Measurements from ENCODE around the gene BHMT2.
A peak's percentile ranks its signal among the peaks of the same experiment; 100 is the strongest.

Gene BHMT2, protein sequence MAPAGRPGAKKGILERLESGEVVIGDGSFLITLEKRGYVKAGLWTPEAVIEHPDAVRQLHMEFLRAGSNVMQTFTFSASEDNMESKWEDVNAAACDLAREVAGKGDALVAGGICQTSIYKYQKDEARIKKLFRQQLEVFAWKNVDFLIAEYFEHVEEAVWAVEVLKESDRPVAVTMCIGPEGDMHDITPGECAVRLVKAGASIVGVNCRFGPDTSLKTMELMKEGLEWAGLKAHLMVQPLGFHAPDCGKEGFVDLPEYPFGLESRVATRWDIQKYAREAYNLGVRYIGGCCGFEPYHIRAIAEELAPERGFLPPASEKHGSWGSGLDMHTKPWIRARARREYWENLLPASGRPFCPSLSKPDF

DNA sequence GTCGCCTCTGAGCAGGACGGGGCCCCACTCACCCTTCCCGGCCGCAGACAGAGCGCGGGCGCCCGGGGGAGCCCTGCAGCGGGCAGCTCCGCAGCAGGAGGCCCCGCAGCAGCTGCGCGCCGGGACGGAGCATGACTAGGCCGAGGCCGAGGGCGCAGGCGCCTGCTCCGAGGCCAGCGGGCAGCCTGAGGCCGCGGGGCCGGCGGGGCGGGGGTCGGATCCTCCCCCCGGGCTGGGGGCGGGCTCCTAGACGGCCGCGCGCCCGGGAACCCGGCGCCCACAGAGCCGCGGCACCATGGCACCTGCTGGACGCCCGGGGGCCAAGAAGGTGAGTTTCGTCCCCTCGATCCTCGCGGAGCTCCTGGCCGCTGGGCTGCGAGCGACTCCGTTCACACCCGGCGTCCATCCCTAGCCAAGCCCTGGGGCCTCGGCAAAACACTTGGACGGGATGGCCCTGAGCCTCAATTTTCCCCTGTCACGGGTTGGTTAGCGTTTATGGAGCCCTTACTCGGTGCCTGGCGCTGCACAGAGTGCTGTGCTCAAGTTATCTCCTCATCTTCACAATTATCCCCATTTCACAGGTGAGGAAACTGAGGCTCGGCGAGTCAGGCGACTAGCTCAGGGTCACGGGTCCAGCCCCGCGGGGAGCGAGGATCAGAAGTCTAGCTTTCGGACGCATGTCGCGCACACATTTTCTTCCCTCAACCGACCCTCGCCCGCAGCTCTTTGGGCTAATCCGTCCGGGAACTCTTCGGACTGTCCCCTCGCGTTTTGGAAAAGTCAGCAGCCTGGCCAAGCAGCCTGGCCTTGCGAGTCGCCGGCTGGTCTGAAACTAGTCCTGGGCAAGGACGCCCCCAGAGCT, at the start of gene BHMT2, which contains the start of gene DMGDH:
Gene BHMT2, plus strand, starts transcription at position 280 of the 862 bp plus-strand sequence. Its CDS starts 16 bp downstream, at position 296.
Gene DMGDH, minus strand, starts transcription at position 187 of the 862 bp plus-strand sequence. Its CDS starts 54 bp downstream, at position 133.
- no peak for DNase-seq

DNA sequence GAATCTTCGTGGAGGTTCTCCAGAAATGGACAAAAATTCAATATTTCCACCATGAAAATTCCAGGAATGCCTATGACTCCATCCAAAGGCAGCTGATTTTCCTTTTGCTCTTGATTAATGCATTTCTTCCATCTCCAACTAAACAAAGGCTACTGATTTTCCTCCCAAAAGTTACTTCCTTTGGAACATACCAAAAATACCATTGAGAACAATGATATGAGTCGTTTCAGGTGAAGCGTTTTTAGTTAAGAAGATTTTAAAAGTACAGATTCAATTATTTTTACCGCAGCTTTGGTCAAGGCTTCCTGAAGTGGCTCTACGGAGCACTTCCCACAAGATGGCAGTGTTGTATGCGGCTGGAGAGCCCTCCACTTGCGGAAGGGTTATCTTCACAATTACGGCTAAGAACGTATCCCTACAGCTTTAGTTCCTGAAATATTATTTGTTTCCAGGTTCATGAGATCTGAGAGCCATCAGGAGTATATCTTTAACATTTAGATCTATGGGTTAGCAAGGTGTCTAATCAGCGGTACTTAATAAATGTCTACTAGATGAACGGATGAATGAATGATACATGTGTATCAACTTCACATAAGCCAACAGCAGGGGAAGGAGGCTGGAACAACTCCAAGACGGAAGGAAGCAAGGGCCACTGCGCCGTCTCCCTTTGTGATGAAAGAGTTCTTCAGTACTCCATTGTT, 48.6 kb upstream of the BHMT2 start:
- DNase-seq: no peak

DNA sequence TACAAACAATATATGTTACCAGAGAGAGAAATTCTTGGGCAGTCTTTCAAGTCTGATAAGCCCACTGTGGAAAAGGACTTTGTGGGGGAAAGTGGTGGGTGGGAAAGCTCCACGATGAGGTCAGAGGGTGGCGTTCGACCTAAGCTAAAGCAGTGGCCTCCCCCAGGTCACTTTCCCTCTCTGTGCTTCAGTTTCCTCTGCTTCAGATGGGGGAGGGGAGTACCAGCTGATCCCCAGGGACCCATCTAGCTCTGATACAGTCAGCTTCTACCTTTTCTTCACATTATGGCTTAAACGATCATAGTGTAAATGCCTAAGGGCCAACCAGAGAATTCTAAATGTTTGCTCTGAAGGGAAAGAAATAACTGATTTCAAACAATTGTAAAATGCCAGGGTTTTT, 47.8 kb upstream of the BHMT2 start:
- no peak for DNase-seq

DNA sequence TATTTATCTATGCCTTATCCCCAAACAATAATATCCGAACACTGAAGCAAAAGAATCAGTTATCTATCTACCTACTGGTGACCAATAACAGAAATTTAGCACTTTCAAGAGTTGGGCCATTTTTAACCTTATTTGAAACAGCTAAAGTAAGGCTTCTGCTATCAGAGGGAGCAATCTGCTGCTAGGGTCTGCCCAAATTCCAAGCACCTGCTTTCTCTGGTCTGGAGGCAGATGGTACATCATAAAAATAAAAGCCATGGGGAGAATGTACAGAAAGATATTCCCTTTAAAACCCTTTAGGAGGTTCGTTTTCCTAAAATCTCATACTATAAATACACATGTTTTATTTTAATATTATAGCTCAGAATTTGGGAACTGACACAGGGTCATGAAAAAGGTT, 46.8 kb upstream of the BHMT2 start:
- DNase-seq: no peak

DNA sequence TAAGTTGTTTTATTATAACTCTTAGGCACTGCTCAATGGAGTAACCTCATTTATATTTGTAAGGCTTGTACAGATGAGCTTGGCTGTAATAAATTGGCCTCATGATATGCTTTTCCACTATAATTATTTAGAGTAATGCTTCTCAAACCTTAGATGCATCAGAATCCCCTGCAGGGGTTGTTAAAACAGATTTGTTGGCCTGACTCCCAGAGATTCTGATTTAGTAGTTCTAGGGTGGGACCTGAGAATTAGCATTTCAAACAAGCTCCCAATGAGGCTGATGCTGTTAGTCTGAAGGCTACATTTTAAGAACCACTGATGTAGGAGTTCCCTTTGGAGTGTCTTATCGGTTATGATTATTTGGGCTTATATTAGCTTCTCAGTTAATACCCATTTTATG, 46.2 kb upstream of the BHMT2 start:
- no peak for DNase-seq

DNA sequence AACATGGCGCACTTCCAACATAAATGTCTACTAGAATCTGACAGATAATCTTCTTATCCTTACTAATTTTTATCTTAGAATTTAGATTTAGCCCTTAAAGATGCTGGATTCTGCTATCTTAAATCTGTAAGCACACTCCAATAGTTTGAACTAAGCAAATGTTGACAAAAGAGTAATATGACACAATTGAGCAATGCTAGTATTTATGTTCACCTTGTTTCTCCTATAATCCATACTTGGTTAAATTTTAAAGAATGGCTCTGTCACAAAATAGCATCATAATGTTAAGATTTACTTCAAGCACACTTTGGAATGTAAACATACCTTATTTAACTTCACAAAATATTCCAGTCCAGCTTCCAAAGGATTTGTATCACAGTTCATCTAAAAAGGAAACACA, 45.6 kb upstream of the BHMT2 start:
- DNase-seq: no peak

DNA sequence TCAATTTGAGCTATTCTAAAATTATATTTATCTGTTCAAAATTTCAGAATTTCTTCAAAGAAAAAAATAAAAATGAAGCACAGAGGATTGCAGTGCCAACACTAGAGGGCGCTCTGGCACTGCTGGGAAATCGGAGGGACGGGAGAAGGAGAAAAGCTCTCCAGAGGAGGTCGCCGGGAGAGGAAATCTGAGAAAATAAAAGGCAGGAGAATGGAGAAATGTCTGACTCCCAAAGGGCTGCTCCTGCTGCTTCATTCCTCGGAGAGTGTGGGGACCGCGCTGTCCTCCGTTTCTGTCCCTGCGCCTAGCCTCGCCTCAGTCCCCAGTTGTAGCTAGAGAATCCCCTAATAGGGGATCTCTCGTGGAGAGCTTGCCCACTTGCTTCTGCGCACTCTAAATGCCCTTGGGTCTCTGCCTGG, 44.5 kb upstream of the BHMT2 start:
- DNase-seq: peak; percentile 4

DNA sequence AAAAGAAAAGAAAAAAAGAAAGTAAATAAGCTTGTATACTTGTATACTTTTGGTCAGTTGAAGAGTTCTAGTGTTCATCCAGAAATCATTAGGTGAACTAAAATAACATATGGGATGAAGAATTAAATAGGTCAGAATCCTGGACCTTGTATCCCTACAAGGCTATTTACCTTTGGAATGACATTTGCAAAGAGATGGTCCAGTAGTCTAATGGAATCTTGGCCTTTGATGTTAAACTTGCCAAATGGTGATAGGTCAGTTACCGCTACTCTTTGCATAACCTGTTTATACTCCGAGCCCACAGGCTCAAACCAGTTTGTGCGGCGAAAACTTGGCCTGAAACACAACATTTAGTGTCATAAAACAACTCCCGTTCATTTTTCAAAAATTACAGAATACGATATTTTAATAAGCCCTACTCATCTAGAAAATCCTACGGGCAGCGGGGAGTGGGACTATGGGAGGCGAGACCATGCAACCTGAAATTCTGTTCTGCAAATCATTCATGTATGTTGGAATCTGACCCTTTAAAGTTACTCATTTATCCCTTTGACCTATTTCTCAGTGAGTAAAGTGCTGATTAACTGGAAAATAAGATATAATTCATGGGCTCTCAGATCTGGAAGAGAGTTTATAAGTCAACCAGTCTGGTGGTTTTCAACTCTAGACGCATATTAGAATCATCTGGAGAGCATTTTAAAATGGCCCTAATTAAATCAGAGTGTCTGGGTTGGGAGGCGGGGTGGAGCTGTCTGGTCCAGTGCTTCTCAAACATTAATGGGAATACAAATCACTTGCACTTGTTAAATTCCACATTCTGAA, 38.7 kb upstream of the BHMT2 start:
- no peak for DNase-seq

DNA sequence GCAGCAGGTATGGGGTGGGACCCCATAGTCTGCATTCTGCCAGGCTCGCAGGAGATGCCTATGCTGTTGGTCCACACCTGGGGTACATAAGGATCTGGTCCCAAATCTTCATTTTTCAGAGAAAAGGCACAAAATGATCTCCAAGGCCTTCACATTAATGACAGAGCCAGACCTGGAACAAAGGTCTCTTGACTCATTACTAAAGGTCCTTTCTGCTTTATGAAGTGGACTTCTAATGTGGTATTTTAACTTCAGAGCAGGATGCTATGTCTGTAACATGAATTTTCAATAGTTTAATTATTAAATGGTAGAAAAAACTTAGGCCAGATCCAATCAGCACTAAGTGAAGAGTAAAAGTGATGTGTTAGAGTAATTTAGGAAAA, 38.1 kb upstream of the BHMT2 start:
- no peak for DNase-seq

DNA sequence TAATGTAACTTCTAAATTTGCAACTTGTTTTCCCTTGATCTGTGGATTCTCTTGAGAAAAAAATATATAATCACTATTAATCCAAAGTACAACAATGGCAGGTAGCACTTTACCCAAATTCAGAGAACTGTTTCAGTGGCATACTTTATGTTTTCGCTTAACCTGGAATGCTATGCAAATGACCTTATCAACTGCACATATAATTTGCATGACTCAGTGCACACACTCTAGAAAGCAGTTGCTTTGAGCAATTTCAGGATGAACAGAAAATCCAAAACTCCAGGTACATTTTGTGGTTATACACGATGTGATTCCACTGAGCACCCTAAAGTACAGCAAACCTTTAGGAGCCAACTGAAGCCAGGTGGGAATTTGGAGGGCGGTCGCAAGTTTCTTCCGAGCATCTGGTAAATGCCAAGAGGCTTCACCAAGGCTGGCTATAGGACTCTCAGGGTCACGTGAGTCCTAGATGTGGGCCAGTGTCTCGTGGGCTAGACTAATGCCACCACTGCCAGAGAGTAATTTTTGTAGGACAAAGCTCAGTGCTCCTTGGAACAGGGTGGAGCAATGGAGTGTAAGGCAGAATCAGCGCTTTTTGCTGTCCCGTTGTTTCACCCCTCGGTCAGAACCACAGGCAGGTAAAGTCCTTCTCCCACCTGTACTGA, 37.4 kb upstream of the BHMT2 start:
- no peak for DNase-seq

DNA sequence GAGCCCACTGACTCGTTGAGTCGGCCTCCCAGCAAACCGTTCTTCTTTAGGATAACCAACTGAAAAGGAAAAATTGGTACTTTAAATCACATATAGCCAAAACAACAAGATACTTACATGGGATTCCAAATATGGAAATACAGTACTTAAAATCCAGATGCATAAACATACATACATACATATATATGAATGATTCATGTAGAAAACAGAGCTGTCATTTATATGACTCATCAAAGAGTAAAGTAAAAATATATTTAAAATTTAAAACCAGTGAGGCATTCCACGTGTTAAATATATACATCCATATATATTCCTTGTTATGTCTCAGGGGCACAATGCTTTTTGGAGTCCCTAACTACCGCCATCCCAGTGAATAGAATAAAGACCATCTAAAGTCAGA, 36.8 kb upstream of the BHMT2 start:
- no peak for DNase-seq

DNA sequence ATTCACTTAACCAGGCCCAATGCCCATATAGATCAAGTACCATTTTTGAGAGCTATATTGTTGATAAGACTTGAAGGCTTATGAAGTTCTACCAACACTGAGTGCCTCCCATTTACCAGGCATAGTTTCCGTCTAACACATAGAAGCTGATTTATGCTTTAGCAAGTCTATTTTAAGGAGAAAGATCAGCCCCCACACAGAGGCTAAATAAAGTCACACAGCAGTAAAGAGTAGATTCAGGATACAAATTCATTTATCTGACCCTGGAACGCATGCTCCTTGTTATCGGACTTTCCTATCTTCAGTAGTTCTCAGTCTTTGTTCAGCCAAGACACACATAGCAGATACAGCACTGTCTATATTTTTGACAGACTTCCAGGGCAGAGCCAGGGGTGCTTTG, 34.3 kb upstream of the BHMT2 start:
- no peak for DNase-seq

DNA sequence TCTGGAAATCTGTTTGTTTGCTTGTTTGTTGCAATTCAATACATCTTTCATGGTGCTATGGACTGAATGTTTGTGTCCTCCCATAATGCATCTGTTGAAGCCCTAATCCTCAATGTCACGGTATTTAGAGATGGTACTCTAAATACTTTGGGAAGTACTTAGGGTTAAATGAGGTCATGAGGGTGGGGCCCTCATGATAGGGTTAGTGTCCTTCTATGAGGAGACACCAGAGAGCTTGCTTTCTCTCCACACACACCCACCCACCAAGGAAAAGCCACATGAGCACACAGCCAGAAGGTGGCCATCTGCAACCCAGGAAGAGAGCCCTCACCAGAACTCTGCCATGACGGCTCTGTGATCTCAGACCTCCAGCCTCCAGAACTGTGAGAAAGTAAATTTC, 32.8 kb upstream of the BHMT2 start:
- DNase-seq: no peak

DNA sequence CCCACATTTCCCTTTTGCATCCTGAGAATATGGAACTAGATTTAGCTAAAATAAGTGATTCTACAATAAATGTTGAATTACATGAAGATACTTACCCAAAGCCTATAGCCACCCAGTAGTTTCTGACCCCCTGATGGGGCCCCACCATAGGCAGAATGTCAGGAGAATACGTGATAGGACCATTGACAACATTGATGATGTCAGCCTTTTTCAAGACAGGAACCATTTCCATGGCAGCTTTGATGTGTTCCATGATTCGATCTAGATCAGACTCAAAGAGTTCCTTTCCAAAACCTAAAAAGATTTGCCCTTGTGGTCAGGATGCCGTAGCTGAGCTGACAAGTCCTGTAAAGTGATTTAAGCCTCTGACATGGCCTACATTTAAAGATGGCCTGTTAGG, 27.4 kb upstream of the BHMT2 start:
- no peak for DNase-seq

DNA sequence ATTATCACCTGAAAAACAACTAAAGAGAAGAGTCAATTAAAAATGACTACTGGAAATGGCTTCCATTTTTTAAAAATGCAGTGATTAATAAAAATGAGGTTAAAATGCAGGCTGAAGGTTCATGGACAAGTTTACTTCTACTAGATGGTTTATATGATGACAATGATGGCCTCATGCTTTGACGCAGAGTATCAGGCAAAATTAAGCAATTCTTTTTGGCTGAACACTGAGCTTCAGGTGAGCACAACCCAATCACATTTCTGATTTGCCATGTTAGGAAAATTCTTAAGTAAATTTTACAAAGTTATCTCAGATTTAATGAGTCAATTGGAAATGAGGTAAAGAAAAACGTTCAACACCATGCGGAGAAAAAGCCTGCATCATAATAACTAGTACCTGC, 22.4 kb upstream of the BHMT2 start:
- DNase-seq: no peak

DNA sequence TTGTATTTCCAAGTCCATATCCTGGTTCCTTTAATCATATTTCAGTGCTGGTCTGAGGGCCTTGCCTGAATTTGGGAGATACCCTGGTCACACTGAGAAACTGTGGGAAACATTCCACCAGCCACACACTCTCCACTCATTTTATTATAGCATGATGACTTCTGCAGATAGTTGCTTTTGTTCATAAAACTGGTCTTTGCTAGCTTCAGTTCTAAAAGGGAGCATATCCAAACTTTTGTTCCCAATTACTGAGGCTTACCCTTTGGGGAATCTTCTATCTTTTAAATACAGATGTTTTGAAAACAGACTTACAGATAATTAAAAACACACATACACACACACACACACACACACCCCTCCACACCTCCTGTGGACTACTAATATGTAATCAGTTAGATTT, 21.1 kb upstream of the BHMT2 start:
- no peak for DNase-seq

DNA sequence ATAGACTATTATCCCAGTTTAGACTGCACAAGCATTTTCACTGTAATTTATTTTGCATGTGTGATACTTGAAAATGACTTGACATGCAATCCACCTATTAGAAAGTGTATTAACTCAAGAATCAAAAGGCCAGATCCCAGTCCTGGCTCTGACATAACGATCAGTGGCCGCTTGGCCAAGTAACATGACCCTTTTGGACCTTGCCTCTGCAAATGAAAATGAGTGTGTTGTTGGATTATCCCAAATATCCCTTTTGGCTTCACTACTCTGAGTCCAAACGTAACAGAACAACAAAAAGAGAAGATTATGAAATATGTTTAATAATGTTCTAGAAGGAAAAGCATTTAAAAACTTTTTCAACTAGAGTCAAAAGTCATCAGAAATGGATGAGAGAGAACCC, 19.1 kb upstream of the BHMT2 start:
- no peak for DNase-seq

DNA sequence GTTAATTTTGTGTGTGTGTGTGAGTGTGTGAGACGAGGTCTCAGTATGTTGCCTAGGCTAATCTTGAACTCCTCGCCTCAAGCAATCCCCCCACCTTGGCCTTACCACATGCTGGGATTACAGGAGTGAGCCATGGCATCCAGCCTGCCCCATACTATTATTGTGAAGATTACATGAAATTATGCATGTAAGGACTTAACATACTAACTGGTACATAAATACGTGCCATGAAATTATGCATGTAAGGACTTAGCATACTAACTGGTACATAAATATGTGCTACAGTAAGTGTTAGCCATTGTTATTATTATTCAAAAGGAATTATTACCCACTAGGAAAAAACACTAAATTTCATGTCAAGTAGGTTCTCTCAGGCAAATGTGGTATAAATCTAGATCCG, 16.2 kb upstream of the BHMT2 start:
- no peak for DNase-seq

DNA sequence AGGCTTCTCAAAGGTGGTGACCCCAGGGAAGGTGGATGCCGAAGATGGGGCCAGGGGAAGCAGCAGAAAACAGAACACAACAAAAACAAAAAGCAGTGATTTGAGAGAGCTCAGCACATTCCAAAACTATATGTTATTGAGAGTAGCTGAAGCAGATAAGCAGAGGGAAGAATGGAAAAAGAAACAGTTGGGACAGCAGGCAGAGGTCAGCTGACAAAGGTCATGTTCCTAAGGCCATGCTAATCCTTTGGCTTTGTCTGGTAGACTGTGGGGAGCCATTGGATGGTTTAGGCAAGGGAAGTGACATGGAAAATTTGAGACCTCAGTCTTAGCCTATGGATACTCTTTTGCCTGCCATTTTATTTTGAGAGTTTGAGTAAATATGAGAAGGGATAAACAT, 14.6 kb upstream of the BHMT2 start:
- no peak for DNase-seq

DNA sequence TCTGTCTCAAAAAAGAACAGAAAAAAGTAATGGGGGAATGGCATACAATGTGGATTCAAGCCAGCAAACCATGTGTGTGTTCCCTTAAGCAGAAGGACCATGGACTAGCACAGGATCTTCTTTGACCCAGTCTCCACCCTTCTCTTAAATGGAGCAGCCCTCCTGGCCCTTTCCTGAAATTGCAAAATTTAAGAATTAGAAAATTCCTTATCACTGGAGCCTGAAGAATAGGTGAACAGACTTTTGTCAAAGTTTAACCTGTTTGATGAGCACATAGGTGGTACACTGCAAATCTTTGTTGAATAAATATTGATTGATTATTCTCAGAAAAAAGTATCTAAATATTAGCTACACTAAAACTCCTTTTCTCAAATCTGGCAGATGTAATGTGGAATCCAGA, 12.7 kb upstream of the BHMT2 start:
- no peak for DNase-seq

DNA sequence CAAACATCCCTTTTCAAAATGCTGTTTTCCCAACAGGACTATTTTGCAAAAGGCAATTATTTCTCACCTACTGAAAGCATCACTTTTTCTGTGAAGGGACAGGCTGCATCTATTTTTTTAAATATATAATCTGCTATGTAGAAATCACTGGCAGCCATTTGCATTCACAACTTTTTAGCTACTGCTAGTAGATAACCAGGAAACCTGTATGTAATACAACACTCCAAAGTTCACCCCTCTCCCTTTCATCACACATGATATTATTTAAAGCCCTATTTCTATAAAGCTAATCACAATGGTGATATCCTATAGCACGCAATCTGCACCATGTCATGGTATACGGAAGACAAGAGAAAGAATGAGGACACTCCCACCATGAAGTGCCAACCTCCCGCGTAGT, 9.9 kb upstream of the BHMT2 start:
- DNase-seq: no peak

DNA sequence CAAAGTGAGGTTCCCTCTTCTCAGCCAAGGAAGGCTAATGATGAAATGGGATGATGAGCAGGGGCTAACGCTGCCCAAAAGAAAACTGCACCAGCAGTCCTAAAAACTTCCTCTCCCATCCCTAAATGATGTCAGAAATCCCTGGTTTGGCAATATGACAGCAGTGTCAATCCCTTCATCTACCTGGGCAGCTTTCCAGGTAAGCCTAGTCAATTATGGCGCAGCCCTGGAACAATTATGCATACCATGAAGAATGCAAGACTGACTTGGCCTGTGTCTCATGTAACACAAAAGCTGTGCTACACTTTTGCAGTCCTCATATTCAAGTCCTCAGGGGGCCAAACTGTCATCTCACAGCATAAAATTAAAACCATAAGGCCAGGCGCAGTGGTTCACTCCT, 7.1 kb upstream of the BHMT2 start:
- DNase-seq: no peak

All from NCI-H1417 treated with DMSO at 0.1 percent for 48 hours (cell line).